Fibroblast of lung (primary cell): ENCODE measurements around the gene ATP6V1A. TPM values are rescaled to one million over a fixed set of nuclear protein-coding genes. Genes with fewer than 3 reads are reported as not detected.
A peak's percentile ranks its signal among the peaks of the same experiment; 100 is the strongest.

Experiments
- DNase-seq, 2 donors: peaks; one replicate each; pipeline versions ENCODE4 v3.0.0 to v3.0.0-alpha.2; 2010; ENCODE audit warnings: low read depth in 2 of 2
- H2AFZ ChIP-seq: 2 replicates; pipeline ENCODE4 v1.5.1; 2012; ENCODE audit warnings: low read length, control low read depth, inconsistent platforms
- H3K27ac ChIP-seq: 2 replicates; pipeline ENCODE4 v1.5.1; 2011; ENCODE audit warnings: low read length, control low read depth; ENCODE audit not compliant: insufficient read depth
- H3K27me3 ChIP-seq: 2 replicates; pipeline ENCODE4 v1.5.1; 2011; ENCODE audit warnings: mild to moderate bottlenecking, low read length; ENCODE audit not compliant: control insufficient read depth, insufficient read depth
- H3K36me3 ChIP-seq: 2 replicates; pipeline ENCODE4 v1.5.1; 2011; ENCODE audit warnings: low read length; ENCODE audit not compliant: control insufficient read depth, insufficient read depth
- H3K4me1 ChIP-seq: 2 replicates; pipeline ENCODE4 v1.5.1; 2011; ENCODE audit warnings: low read length; ENCODE audit not compliant: control insufficient read depth, insufficient read depth; ENCODE audit errors: extremely low read depth
- H3K4me2 ChIP-seq: 2 replicates; pipeline ENCODE4 v1.5.1; 2011; ENCODE audit warnings: low read length, control low read depth; ENCODE audit not compliant: insufficient read depth; ENCODE audit errors: extremely low read depth
- H3K4me3 ChIP-seq, 4 experiments: fragments of 200-600 bp in 1 of 4; sonication (generic) in 1 of 4; replicated peaks in 1 of 4; 2 replicates each; pipeline ENCODE4 v1.5.1; 2011 to 2016; ENCODE audit warnings: low read length in 4 of 4, low read depth in 3 of 4, mild to moderate bottlenecking in 3 of 4, control low read depth in 2 of 4, inconsistent platforms in 1 of 4, mixed read lengths in 1 of 4; ENCODE audit not compliant: insufficient read depth in 1 of 4; ENCODE audit errors: control extremely low read depth in 1 of 4
- H3K79me2 ChIP-seq: 2 replicates; pipeline ENCODE4 v1.5.1; 2012; ENCODE audit warnings: mild to moderate bottlenecking, low read length, inconsistent platforms; ENCODE audit not compliant: control insufficient read depth, insufficient read depth
- H3K9ac ChIP-seq: 2 replicates; pipeline ENCODE4 v1.5.1; 2011; ENCODE audit warnings: mild to moderate bottlenecking, low read length, control low read depth; ENCODE audit not compliant: insufficient read depth
- H3K9me3 ChIP-seq: 2 replicates; pipeline ENCODE4 v1.5.1; 2012; ENCODE audit warnings: low read depth, low read length; ENCODE audit not compliant: control insufficient read depth, insufficient read depth
- H4K20me1 ChIP-seq: 2 replicates; pipeline ENCODE4 v1.5.1; 2011; ENCODE audit warnings: low read length; ENCODE audit not compliant: control insufficient read depth, insufficient read depth; ENCODE audit errors: extremely low read depth
- CTCF ChIP-seq, 2 donors: IDR thresholded peaks in 1 of 2; conservative IDR thresholded peaks in 1 of 2; 1 replicate in 1 of 2; 2 replicates in 1 of 2; pipeline ENCODE4 v1.5.1; 2011 to 2012; ENCODE audit warnings: low read length in 2 of 2, control low read depth in 1 of 2, inconsistent platforms in 1 of 2, low read depth in 1 of 2, mild to moderate bottlenecking in 1 of 2
- EZH2 ChIP-seq: IDR thresholded peaks from 2 replicates; pipeline ENCODE4 v1.5.1; 2012; ENCODE audit warnings: low read length, control low read depth, mild to moderate bottlenecking; ENCODE audit errors: missing control alignments
- polyA plus RNA-seq, 2 donors: library from polyadenylated mRNA; depleted of rRNA in 1 of 2; stranded (reverse) in 1 of 2; unstranded in 1 of 2; fragments of >200 nt; gene quantifications; 2 replicates each; pipeline ENCODE4 v1.2.1, GENCODE V29; 2011 to 2012; ENCODE audit warnings: missing spikeins in 1 of 2
- total RNA-seq: library from RNA; depleted of rRNA; stranded (reverse); fragments of >200 nt; gene quantifications from 2 replicates; pipeline ENCODE4 v1.2.1, GENCODE V29; 2014

ATP6V1A gene
- total and polyA plus RNA-seq, 2 donors (not counting 1 experiment from before 2014, with no cell fraction given) = 75.7 to 213 TPM

DNA sequence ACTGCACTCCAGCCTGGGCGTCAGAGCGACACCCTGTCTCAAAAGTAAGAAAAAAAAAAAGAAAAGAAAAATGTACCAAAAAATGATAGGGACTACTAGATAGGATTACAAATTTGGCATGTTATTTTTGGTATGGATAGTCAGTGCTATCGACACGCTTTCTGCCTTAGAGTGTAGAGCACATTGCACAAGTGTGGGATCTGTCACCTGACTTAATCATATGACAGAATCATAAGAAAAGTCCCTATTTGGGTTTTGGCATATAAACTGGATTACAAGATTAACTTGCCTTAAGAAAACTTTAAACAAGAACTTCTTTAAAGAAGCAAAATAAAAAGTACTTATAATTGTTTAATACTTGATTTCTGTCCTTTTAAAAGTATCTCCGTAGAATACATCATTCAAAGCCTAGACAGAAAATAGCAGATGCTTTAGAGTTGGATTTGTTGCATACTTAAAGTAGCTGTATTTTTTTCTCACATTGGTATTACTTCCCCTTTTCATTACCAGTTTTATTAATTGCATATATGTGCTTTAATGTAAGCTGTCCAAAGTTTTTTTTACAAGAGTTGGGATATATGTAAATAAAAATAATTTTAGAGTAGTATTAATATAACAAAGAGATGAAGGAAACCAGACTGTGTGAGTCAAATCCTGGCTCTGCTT lies 7.8 kb downstream of the ATP6V1A start:
- Histone ChIP-seq H3K27me3 (no peaks in the 10 kb centered on the region), H3K79me2 (peaks cover 24% of the 10 kb centered on the region), H3K36me3 (no peaks in the 10 kb centered on the region), H3K4me1 (no peaks in the 10 kb centered on the region), H3K9me3 (no peaks in the 10 kb centered on the region), H4K20me1 (no peaks in the 10 kb centered on the region), H3K9ac (no peak overlapping the region), H3K4me3 (no peak overlapping the region), H2AFZ (no peak overlapping the region), H3K27ac (no peak overlapping the region), H3K4me2 (no peak overlapping the region)
- DNase-seq = no peak
- TF ChIP-seq EZH2 = no peak
- TF ChIP-seq CTCF (conservative IDR thresholded peaks at IDR 0.05 in 1 of 2, IDR thresholded peaks at IDR 0.05 in 1 of 2; ENCODE audit: low read depth in 1 of 2, low read length in 2 of 2) = no peak

GRCh38 chr3:113758389-113759024 lies 11.7 kb downstream of the ATP6V1A start:
- no peak overlapping the region for H3K27ac ChIP-seq
- no peak for TF ChIP-seq CTCF (conservative IDR thresholded peaks at IDR 0.05 in 1 of 2, IDR thresholded peaks at IDR 0.05 in 1 of 2; ENCODE audit: low read depth in 1 of 2, low read length in 2 of 2)
- no peak for TF ChIP-seq EZH2
- peak in 1 of 2 donors; percentile 94 for DNase-seq
- H2AFZ ChIP-seq = no peak overlapping the region
- no peak overlapping the region for H3K4me2 ChIP-seq
- no peak overlapping the region for H3K4me3 ChIP-seq
- no peaks in the 10 kb centered on the region for H3K4me1 ChIP-seq
- H3K9me3 ChIP-seq = no peaks in the 10 kb centered on the region
- H3K36me3 ChIP-seq = no peaks in the 10 kb centered on the region
- H3K79me2 ChIP-seq = peaks cover 9% of the 10 kb centered on the region
- H3K9ac ChIP-seq = no peak overlapping the region
- no peaks in the 10 kb centered on the region for H3K27me3 ChIP-seq
- H4K20me1 ChIP-seq = no peaks in the 10 kb centered on the region

GRCh38 chr3:113764698-113765097 lies 17.9 kb downstream of the ATP6V1A start:
- Histone ChIP-seq H3K27me3 (no peaks in the 10 kb centered on the region), H3K9me3 (no peaks in the 10 kb centered on the region), H2AFZ (no peak overlapping the region), H3K79me2 (no peaks in the 10 kb centered on the region), H4K20me1 (no peaks in the 10 kb centered on the region), H3K4me1 (peaks cover 3% of the 10 kb centered on the region), H3K4me2 (no peak overlapping the region), H3K27ac (no peak overlapping the region), H3K9ac (no peak overlapping the region), H3K4me3 (no peak overlapping the region), H3K36me3 (no peaks in the 10 kb centered on the region)
- TF ChIP-seq EZH2 = no peak
- no peak for DNase-seq
